Urinary bladder (tissue), 4 donors: ENCODE measurements around the gene ADCY5. TPM values are rescaled to one million over a fixed set of nuclear protein-coding genes. Genes with fewer than 3 reads are reported as not detected.

Experiments
- DNase-seq: peaks from one replicate; pipeline ENCODE4 v3.0.0-alpha.2; 2015; ENCODE audit errors: extremely low spot score
- H3K27ac ChIP-seq: one replicate; pipeline ENCODE4 v1.5.1; 2013; ENCODE audit warnings: low read depth, mild to moderate bottlenecking, moderate library complexity
- H3K36me3 ChIP-seq: one replicate; pipeline ENCODE4 v1.6.1; 2013; ENCODE audit warnings: mild to moderate bottlenecking, moderate library complexity; ENCODE audit not compliant: insufficient read depth
- H3K4me1 ChIP-seq: one replicate; pipeline ENCODE4 v1.6.1; 2013; ENCODE audit warnings: mild to moderate bottlenecking, moderate library complexity; ENCODE audit not compliant: insufficient read depth
- H3K4me3 ChIP-seq: one replicate; pipeline ENCODE4 v1.5.1; 2013; ENCODE audit warnings: low read depth, low read length
- whole genome bisulfite sequencing: extraction: QIAGEN DNeasy Blood & Tissue Kit; methylation state at CpG from one replicate; pipeline ENCODE4 v1.1.7; 2013; 5-methylcytosine and 5-hydroxymethylcytosine counted together
- polyA plus RNA-seq: library from polyadenylated mRNA; stranded (reverse); fragments of 200-250 nt; gene quantifications from one replicate; pipeline ENCODE4 v1.2.3, GENCODE V29; 2013
- total RNA-seq: library from RNA; depleted of rRNA; stranded (reverse); fragments of >200 nt; gene quantifications from one replicate; pipeline ENCODE4 v1.2.3, GENCODE V29; 2014
- donor health status: healthy with polysubstance abuse.
- donor health status: healthy.

ADCY5 gene
- total and polyA plus RNA-seq, 2 donors = 25.1 to 53.1 TPM

DNA sequence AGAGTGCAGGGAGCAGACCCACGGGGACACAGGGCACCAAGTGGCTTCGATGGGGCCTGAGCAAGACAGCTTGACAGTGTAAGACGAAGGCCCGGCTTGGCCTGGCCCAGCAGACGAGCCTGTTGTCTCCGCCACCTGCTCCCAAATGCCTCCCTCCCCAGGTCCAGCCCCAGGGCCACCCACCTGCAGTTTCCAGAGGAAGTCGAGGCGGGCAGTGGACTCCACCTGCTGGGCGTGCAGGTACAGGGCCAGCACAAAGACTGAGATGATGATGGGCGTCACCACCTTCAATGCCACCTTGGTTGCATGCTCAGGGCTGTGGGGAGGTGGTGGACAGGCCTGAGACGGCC lies 153.0 kb downstream of the ADCY5 start:
- H3K36me3 ChIP-seq = no peaks in the 10 kb centered on the region
- no peak for DNase-seq
- H3K27ac ChIP-seq = no peak overlapping the region
- WGBS = 78% methylated on average over 10 of the region's 11 CpGs
- no peaks in the 10 kb centered on the region for H3K4me1 ChIP-seq
- H3K4me3 ChIP-seq = no peak overlapping the region

DNA sequence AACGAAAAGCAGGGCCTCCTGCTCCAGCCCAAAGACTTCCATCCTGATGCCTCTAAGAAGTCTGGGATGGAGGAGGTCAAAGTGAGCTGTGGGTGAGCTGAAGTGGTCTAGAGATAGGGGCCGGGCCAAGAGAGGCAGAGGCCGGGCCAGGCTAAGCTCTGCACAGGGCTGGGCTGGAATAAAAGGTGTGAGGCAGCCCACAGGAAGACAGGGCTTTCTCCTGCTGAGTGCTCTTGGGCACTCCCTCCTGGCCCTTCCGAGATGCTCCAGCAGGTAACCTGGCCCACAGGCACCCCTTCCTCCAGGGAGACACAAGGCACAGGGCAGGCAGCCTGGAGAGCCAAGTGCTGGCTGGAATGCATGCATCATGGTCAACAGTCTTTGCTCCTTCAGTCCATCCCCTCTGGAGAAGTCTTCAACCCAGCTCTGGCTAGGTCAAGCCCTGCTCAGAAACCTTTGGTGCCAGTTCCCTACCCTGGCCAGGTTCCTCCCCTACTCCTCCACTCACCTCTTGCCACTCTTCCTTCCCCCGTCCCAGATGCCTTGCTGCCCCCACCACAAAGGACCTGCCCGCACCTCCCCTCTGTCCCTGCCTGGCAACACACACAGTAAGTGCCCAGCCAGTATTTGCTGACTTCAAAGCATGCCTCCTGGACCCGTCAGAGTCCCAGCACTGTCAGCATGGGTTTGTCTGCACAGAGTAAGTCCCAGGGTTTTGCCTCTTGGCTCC lies 153.6 kb downstream of the ADCY5 start:
- Histone ChIP-seq H3K4me1 (no peaks in the 10 kb centered on the region), H3K36me3 (no peaks in the 10 kb centered on the region), H3K4me3 (no peak overlapping the region), H3K27ac (no peak overlapping the region)
- 79% methylated on average over 7 of the region's 7 CpGs for WGBS
- no peak for DNase-seq

GRCh38 chr3:123294296-123294938 lies 154.5 kb downstream of the ADCY5 start:
- Histone ChIP-seq H3K36me3 (no peaks in the 10 kb centered on the region), H3K4me1 (no peaks in the 10 kb centered on the region), H3K27ac (no peak overlapping the region), H3K4me3 (no peak overlapping the region)
- 92% methylated on average over 13 of the region's 13 CpGs for WGBS
- no peak for DNase-seq

DNA sequence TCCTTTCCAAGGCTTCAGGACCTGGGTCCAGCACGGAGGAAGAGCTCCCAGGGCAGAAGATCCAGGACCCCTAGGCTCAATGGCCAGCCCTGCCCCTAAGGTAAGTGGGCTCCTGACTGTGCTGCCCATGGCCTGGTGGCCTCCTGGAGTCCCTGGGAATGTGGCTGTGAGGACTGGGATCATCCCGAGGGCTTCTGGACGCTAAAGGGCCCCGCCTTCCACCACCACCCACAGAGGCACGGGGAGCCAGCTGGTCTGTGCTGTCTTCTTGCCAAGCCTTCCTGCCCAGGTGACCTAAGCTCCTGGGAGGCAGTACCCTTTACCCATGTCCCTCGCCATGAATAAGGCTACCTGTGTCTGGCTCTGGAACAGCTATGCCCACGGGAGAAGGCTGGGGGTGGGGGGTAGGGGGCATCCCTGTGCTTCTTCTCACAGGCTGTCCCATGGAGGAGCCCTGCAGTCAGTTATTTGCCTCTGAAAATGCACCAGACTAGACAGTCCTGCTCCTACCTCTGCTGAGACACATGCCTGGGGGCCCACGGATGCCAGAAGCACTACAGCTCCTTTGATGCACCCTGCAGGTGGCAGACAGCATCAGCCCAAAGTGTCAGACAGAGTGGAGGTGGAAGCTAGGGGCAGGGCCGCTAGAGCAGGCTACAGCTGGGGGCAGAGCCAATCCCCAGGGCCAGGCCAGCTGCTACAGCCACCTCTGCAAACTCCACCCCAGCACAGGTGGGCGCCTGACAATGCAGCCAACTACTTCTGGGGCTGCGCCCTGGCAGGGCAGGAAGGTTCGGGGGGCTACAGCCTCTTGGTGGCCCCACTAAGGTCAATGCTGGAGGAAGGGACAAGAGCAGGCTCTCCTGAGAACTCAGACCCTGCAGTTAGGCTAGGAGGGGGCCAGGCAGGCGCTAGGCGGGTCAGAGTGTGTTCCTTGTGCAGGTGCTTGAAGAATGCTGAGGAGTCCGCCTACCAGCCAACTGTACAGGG lies 156.3 kb downstream of the ADCY5 start:
- Histone ChIP-seq H3K36me3 (no peaks in the 10 kb centered on the region), H3K4me3 (no peak overlapping the region), H3K27ac (no peak overlapping the region), H3K4me1 (no peaks in the 10 kb centered on the region)
- WGBS = 81% methylated on average over 15 of the region's 15 CpGs
- DNase-seq = no peak

- Histone ChIP-seq H3K4me1 (no peaks in the 10 kb centered on the region), H3K27ac (no peak overlapping the region), H3K36me3 (no peaks in the 10 kb centered on the region), H3K4me3 (no peak overlapping the region)
- no peak for DNase-seq
- 78% methylated on average over 7 of the region's 7 CpGs for WGBS
These were observed 157.5 kb downstream of the ADCY5 start for GRCh38 chr3:123291404-123291803.

GRCh38 chr3:123290962-123291361 lies 157.9 kb downstream of the ADCY5 start:
- H3K4me1 ChIP-seq = no peaks in the 10 kb centered on the region
- H3K36me3 ChIP-seq = no peaks in the 10 kb centered on the region
- H3K4me3 ChIP-seq = no peak overlapping the region
- no peak overlapping the region for H3K27ac ChIP-seq
- DNase-seq = no peak
- 93% methylated on average over 23 of the region's 23 CpGs for WGBS

- no peaks in the 10 kb centered on the region for H3K36me3 ChIP-seq
- no peaks in the 10 kb centered on the region for H3K4me1 ChIP-seq
- DNase-seq = no peak
- WGBS = 81% methylated on average over 13 of the region's 13 CpGs
- H3K4me3 ChIP-seq = no peak overlapping the region
- no peak overlapping the region for H3K27ac ChIP-seq
These were observed 158.6 kb downstream of the ADCY5 start for GRCh38 chr3:123290107-123290930.

DNA sequence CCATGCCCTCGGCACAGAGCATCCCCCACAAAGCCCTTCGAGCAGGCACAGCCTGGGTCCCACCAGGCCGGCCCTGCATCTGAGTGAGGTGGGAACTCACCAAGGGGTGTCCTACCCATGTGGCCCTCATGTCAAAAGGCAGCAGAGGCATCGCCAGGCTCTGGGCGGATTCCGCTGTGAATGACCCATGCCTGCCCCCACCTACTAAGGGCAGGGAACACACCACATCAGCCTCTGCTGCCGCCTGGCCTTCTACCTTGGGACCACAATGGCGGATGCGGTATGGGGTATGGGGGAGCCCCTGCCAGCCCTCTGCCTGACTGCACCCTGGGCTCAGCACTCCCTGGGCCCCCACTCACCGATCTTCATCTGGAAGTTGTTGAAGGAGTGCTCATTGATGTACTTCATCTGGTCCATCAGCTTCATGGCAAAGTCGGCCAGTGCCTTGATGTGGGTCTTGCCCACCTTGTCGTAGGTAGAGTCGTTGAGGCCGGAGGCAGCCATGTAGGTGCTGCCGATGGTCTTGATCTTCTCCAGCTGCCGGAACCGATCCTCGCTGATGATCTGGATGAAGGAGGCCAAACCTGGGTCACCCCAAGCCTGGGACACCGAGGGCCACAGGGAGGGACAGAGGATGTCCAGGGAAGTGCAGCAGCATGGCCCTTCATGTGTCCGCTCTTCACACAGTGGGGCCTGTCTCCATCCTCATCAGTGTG lies 159.3 kb downstream of the ADCY5 start:
- H3K4me1 ChIP-seq = no peaks in the 10 kb centered on the region
- H3K27ac ChIP-seq = no peak overlapping the region
- 96% methylated on average over 20 of the region's 20 CpGs for WGBS
- no peak for DNase-seq
- H3K36me3 ChIP-seq = no peaks in the 10 kb centered on the region
- H3K4me3 ChIP-seq = no peak overlapping the region

DNA sequence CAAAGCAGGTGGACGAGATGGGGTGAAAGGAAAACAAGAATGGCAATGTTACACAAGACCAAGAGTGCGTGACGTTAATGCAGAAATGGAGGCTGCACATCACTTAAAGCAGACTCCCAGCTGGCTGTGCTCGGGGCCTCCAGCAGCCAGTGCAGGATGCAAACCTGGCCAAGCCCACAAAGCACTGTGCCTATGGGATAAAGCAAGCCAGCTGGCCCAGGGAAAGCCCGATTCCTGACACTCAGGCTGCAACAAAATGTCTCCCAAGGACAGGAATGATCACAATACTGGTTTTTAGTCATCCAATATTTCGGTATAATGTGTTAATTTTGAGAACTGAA lies 161.0 kb downstream of the ADCY5 start:
- Histone ChIP-seq H3K27ac (no peak overlapping the region), H3K4me1 (no peaks in the 10 kb centered on the region), H3K36me3 (no peaks in the 10 kb centered on the region), H3K4me3 (no peak overlapping the region)
- DNase-seq = no peak
- 80% methylated on average over 6 of the region's 6 CpGs for WGBS

DNA sequence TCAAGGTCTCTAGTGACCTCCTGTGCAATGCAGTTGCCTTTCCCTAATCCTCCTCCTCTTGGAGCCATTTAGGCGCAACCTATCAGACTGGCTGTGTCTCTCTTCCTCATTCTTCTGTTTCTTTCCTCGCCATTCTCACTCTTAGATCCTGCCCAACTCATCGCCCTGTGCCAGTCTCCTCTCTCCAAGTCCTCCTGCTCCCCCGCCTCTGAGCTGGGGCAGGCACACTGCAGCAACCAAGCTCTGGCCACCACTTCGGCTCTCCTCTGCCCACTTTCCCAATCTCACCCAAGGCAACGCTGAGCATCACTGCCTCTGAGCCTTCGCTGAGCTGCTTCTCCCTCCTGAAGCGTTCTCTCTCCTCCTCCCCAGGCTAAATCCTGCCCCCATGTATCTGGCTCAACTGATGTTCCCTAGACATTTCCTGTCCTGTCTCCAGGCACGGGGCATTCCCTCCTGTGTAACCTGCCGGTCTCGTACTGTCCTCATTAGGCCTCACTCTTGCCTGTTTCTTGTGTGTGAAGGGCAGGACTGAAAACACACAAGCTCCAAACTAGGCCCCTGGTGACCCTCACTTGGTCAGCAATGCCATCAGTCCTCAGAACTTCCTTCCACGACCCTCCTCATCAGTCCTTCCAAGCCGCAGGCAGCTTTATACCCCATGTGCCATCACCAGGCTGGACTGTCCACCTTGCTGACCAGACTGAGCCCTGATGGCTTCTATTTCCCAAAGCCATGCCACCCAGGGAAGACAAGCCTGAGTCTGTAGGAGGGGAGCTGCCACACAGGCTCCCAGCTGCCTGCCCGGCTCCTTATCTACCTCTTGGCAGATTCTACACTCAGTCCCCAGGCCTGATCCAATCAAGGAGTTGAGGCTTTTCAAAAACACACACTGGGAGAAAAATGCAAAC lies 161.6 kb downstream of the ADCY5 start:
- Histone ChIP-seq H3K36me3 (no peaks in the 10 kb centered on the region), H3K4me3 (no peak overlapping the region), H3K4me1 (no peaks in the 10 kb centered on the region), H3K27ac (no peak overlapping the region)
- 91% methylated on average over 14 of the region's 14 CpGs for WGBS
- DNase-seq = no peak

GRCh38 chr3:123286308-123287023 lies 162.4 kb downstream of the ADCY5 start:
- WGBS = 79% methylated on average over 16 of the region's 16 CpGs
- no peak for DNase-seq
- H3K4me3 ChIP-seq = no peak overlapping the region
- H3K4me1 ChIP-seq = no peaks in the 10 kb centered on the region
- H3K36me3 ChIP-seq = no peaks in the 10 kb centered on the region
- H3K27ac ChIP-seq = no peak overlapping the region
